GM12873 (cell line): ENCODE measurements around the gene EFCAB14.

Experiments
- CTCF ChIP-seq: IDR thresholded peaks from 2 replicates; pipeline ENCODE4 v1.5.1; 2012; ENCODE audit warnings: low read depth, mild to moderate bottlenecking, moderate library complexity, low read length, control low read depth; ENCODE audit not compliant: insufficient read depth; ENCODE audit errors: missing control alignments

EFCAB14 gene

GRCh38 chr1:46645815-46646214, 73.1 kb downstream of the EFCAB14 start:
- no peak for TF ChIP-seq CTCF

GRCh38 chr1:46643368-46643775, 75.5 kb downstream of the EFCAB14 start:
- TF ChIP-seq CTCF = no peak

GRCh38 chr1:46642115-46642680, 76.7 kb downstream of the EFCAB14 start:
- TF ChIP-seq CTCF = no peak

- no peak for TF ChIP-seq CTCF
Observed at GRCh38 chr1:46639547-46639946, 79.4 kb downstream of the EFCAB14 start.

GRCh38 chr1:46638921-46639320, 80.0 kb downstream of the EFCAB14 start:
- no peak for TF ChIP-seq CTCF

GRCh38 chr1:46637444-46638083, 81.3 kb downstream of the EFCAB14 start:
- no peak for TF ChIP-seq CTCF

GRCh38 chr1:46635205-46635604, 83.7 kb downstream of the EFCAB14 start:
- TF ChIP-seq CTCF = no peak

- no peak for TF ChIP-seq CTCF
Observed at GRCh38 chr1:46630719-46631118, 88.2 kb downstream of the EFCAB14 start.
